ENCODE measurements around the gene MED9. TPM values are rescaled to one million over a fixed set of nuclear protein-coding genes. Genes with fewer than 3 reads are reported as not detected.

MED9 gene
- total RNA-seq, 2 experiments from 2014 or later, result 21.8 to 27.5 TPM

- DNase-seq (ENCODE audit: low spot score), result no peak
- Histone ChIP-seq H2AFZ (ENCODE audit: low read length) (no peak overlapping the region), H3K36me3 (ENCODE audit: insufficient read depth, low read length) (no peaks in the 10 kb centered on the region), H3K9me2 (ENCODE audit: insufficient read depth, low read length) (no peaks in the 10 kb centered on the region), H3K79me2 (ENCODE audit: insufficient read depth, low read depth, low read length) (no peaks in the 10 kb centered on the region), H3K9me3 (ENCODE audit: low read length) (no peaks in the 10 kb centered on the region), H4K20me1 (ENCODE audit: insufficient read depth, low read length) (no peaks in the 10 kb centered on the region), H3K4me3 (ENCODE audit: low read depth, low read length, poor library complexity, severe bottlenecking) (no peak overlapping the region), H3K4me1 (ENCODE audit: insufficient read depth, low read length, poor library complexity, severe bottlenecking) (no peaks in the 10 kb centered on the region), H3K27ac (ENCODE audit: low read depth, low read length, poor library complexity, severe bottlenecking) (no peak overlapping the region), H3K4me2 (ENCODE audit: low read length) (no peak overlapping the region)
- TF ChIP-seq EZH2phosphoT487 (IDR thresholded peaks at IDR 0.05; ENCODE audit: borderline replicate concordance, low read depth, low read length) (no peak), CTCF (conservative IDR thresholded peaks at IDR 0.05; ENCODE audit: low read length) (no peak)
- CTCF ChIA-PET (ENCODE audit: unreplicated experiment), result no interaction called here
- intact Hi-C loops (cut with micrococcal nuclease; ENCODE audit: unreplicated experiment), result no loop called here
- POLR2A ChIA-PET, result no interaction called here
- BruUV-seq (replicated peaks), result no TSS peak
These were observed 60.7 kb downstream of the MED9 start for GRCh38 chr17:17537311-17538099.

- H3K27ac ChIP-seq (ENCODE audit: low read depth, low read length, poor library complexity, severe bottlenecking), result no peak overlapping the region
- no peak overlapping the region for H3K4me3 ChIP-seq (ENCODE audit: low read depth, low read length, poor library complexity, severe bottlenecking)
- intact Hi-C loops (cut with micrococcal nuclease; ENCODE audit: unreplicated experiment), result no loop called here
- no peaks in the 10 kb centered on the region for H3K79me2 ChIP-seq (ENCODE audit: insufficient read depth, low read depth, low read length)
- no peak overlapping the region for H3K4me2 ChIP-seq (ENCODE audit: low read length)
- TF ChIP-seq CTCF (conservative IDR thresholded peaks at IDR 0.05; ENCODE audit: low read length), result no peak
- TF ChIP-seq EZH2phosphoT487 (IDR thresholded peaks at IDR 0.05; ENCODE audit: borderline replicate concordance, low read depth, low read length), result no peak
- ChIA-PET CTCF (ENCODE audit: unreplicated experiment) (interaction anchor here (0.5 to 0.7 kb wide), 2 partner anchors 19 to 128 kb away, joined by 7 to 13 read pairs; no protein-coding TSS in a partner anchor), POLR2A (interaction anchor here (0.9 kb wide), 1 partner anchor 663 kb away, joined by 3 read pairs; no protein-coding TSS in a partner anchor)
- H3K36me3 ChIP-seq (ENCODE audit: insufficient read depth, low read length), result no peaks in the 10 kb centered on the region
- no peak overlapping the region for H2AFZ ChIP-seq (ENCODE audit: low read length)
- no peaks in the 10 kb centered on the region for H3K9me2 ChIP-seq (ENCODE audit: insufficient read depth, low read length)
- no peaks in the 10 kb centered on the region for H3K9me3 ChIP-seq (ENCODE audit: low read length)
- BruUV-seq (replicated peaks), result no TSS peak
- DNase-seq (ENCODE audit: low spot score), result no peak
- H4K20me1 ChIP-seq (ENCODE audit: insufficient read depth, low read length), result no peaks in the 10 kb centered on the region
- H3K4me1 ChIP-seq (ENCODE audit: insufficient read depth, low read length, poor library complexity, severe bottlenecking), result no peaks in the 10 kb centered on the region
These were observed 61.9 kb downstream of the MED9 start for GRCh38 chr17:17538417-17539391.

All from OCI-LY7 (cell line).